ENCODE measurements around the gene ARL6IP4.

Gene ARL6IP4

GRCh38 chr12:122989874-122990419, 9.5 kb downstream of the ARL6IP4 start:
- no peak for DNase-seq (ENCODE audit: low read depth in 2 of 3, low spot score in 1 of 3)

DNA sequence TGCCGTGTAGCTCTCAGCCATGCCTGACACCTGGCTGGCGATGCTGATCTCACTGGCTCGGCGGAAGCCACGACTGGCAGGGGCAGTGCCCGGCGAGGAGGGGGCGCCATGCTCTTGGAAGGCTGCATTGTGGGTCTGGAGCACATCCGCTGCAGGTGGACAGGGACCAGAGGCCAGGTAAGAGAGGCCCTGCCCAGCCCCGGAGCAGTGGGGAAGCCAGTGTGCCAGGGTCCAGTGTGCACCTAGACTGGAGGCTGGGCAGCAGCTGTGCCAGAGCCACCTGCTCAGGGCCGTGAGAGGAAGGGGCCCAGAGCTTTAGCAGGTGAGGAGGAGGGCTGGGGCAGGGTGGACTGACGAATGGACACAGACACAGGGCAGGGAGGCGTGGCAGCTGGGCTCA, 10.1 kb downstream of the ARL6IP4 start:
- no peak for DNase-seq (ENCODE audit: low read depth in 2 of 3, low spot score in 1 of 3)

DNA sequence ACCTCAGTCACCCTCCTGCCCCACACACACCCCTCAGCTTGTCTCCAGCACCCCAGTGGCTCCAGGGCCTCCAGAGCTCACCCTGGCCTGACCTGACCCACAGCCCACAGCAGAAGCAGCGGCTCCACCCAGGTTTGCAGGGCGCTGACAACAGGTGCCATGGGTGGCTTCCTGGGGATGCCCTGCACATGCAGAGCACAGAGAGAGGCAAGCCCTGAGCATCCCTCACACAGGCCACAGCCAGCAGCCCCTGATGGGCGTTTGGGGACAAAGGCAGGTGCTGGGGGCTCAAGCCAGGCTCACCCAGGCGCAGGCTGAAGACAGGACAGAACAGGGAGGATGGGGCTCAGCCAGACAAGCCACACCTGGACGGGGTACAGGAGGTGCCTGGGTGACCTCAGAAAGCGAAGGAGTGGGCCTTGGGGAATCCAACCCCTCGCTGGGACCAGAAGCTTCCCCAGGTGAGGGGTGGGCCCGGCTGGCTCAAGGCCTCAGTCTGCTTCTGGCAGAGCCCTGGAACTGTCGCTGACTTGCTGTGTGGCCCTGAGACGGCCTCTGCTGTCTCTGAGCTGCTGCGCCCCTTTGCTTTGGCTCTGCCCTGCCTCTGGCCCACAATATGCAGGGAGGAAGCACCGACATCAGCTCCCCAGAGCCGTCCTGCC, 10.6 kb downstream of the ARL6IP4 start:
- no peak for DNase-seq (ENCODE audit: low read depth in 2 of 3, low spot score in 1 of 3)

GRCh38 chr12:122991623-122992275, 11.3 kb downstream of the ARL6IP4 start:
- DNase-seq (ENCODE audit: low read depth in 2 of 3, low spot score in 1 of 3) = no peak

- DNase-seq (ENCODE audit: low read depth in 2 of 3, low spot score in 1 of 3) = no peak
These were observed 11.9 kb downstream of the ARL6IP4 start for GRCh38 chr12:122992386-122992785.

GRCh38 chr12:122994140-122994675, 13.7 kb downstream of the ARL6IP4 start:
- no peak for DNase-seq (ENCODE audit: low read depth in 2 of 3, low spot score in 1 of 3)

GRCh38 chr12:122994781-122995502, 14.5 kb downstream of the ARL6IP4 start:
- no peak for DNase-seq (ENCODE audit: low read depth in 2 of 3, low spot score in 1 of 3)

DNA sequence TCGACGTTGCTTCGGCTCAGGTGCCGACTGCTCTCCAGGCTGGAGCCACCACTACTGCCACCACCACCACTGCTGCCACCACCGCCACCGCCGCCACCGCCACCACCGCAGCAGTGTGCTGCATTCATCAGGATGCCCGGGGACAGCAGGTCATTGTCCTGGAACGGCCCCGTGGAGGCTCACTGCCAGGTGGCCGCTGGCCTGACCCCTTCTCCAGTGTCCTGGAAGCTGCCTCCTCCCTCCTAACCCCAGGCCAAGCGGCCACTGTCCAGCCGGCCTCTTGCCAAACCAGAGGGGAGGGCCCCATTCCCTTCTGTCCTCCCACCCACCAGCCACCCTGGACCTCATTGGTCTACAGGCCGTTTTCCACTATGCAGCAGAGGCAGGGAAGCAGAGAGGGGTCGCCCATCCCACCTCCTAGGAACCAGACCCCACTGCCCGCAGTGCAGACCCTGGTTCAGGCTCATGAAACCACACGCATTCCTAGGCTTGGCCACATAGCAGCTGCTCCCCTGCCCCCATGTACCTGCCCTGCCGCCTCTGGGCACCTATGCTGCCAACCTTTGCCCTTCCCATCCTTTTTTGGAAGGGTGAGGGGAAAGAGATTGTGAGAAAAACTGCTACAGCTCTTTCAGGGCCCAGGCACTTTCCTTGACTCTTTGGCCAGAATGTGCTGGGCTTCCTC, 15.2 kb downstream of the ARL6IP4 start:
- no peak for DNase-seq (ENCODE audit: low read depth in 2 of 3, low spot score in 1 of 3)

- DNase-seq (ENCODE audit: low read depth in 2 of 3, low spot score in 1 of 3) = no peak
These were observed 15.7 kb downstream of the ARL6IP4 start for GRCh38 chr12:122996188-122996601.

GRCh38 chr12:122996621-122997342, 16.3 kb downstream of the ARL6IP4 start:
- DNase-seq (ENCODE audit: low read depth in 2 of 3, low spot score in 1 of 3) = no peak

DNA sequence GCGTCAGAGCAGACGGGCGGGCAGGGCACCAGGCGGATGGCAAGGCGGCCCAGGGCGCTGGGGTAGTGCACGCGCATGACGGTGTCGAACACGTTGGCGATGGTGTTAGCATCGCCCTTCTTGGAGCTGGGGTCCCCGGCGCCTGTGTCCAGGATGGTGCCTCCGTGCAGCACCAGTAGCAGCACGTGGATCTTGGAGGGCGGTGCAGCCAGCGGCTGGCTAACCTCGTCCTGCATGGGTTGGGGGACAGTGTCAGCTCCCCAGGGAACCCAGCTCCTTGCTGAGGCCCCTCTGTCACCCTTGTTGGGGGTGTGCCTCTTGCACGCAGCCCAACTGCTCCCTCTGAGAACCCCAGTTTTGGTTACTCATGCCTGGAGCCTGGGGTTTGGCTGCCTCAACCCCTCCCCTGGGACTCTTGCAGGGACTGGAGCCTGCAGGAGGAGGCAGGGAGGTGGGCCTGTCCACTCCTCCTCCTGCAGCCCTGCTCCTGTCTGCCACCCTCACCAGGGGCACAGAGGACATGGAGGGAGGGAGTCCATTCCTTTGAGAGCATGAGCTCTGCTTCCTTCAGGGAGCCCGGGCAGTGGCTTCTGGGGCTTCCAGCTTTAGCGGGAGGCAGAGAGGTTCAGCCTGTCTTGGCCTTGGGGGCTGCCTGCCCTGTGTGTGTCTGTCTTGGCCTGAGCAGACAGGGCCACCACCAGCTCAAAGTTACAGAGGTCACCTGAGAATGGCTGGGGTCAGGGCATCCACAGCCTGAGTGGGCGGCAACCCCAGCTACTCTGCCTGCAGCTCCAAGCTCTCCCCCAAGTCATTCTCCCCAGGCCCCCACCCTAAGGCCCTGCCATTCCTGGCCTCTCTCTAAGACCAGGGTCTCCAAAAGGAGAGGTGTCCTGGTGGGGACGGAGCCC, 17.1 kb downstream of the ARL6IP4 start:
- no peak for DNase-seq (ENCODE audit: low read depth in 2 of 3, low spot score in 1 of 3)

- no peak for DNase-seq (ENCODE audit: low read depth in 2 of 3, low spot score in 1 of 3)
These were observed 17.8 kb downstream of the ARL6IP4 start for GRCh38 chr12:122998316-122998715.

DNA sequence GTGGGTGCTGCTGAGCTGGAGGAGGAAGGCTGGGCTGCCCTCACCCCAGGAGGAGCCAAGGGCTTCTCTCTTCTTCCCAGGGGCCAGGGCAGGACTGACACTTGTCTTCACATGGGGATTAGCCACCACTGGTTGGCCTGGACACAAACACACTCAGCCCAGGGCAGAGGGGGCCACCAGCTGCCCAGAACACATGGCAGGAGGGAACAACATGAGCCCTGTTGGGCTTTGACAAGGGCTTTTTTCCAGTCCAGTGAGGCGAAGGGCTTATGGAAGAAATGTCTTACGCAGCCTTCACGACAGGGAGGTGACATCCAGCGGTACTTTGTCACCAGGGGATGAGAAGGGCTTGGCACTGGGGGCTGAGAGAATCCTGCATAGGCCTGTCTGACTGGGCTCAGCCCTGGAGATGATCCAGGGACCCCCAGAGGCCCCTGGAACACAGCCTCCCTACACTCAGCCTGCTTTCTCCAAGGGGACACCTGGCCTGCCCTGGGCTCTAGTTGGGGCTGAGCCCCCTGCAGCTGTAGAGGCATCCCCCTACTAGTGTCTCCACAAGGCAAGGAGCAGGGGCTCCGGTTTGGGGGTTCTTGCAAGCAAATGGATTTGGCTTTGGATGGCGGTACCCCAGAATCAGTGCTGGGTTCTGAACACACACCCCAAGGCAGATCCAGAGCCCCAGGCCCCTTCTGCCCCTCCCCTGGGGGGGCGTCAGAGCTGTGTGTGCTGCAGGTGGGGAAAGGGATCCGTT, 18.9 kb downstream of the ARL6IP4 start:
- no peak for DNase-seq (ENCODE audit: low read depth in 2 of 3, low spot score in 1 of 3)

GRCh38 chr12:122999986-123000420, 19.5 kb downstream of the ARL6IP4 start:
- DNase-seq (ENCODE audit: low read depth in 2 of 3, low spot score in 1 of 3) = no peak

- no peak for DNase-seq (ENCODE audit: low read depth in 2 of 3, low spot score in 1 of 3)
These were observed 20.1 kb downstream of the ARL6IP4 start for GRCh38 chr12:123000578-123000977.

DNA sequence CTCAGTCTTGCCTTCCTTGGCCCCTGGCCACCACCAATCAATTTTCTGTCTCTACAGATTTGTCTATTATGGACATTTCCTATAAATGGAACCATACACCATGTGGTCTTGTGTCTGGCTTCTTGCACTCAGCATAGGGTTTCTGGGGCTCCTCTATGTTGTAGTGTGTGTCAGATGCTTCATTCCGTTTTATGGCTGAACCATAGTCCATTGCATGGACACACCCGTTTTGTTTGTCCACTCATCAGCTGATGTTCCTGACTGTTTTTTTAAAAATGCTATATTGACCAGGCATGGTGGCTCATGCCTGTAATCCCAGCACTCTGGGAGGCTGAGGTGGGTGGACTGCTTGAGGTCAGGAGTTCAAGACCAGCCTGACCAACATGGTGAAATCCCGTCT, 21.0 kb downstream of the ARL6IP4 start:
- DNase-seq (ENCODE audit: low read depth in 2 of 3, low spot score in 1 of 3) = no peak

DNA sequence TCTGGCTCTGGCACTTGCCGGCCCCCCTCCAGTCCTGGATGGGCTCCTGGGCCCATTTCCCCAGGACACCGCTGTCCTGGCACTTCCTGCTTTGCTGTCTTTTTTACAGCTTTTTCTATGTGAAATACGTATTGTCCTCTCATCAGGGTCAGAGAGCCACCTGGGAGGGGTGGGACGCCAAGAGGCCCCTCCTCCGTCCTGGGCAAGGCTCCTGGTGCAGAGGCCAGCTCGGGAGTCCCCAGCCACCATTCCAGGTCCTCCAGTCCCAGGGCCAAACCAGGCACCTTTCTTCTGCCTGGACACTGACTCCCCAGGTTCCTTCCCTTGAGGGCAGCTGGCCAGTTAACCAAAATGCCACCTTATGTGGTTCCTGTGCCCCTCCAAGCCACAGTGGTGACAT, 22.8 kb downstream of the ARL6IP4 start:
- DNase-seq (ENCODE audit: low read depth in 2 of 3, low spot score in 1 of 3) = no peak

DNA sequence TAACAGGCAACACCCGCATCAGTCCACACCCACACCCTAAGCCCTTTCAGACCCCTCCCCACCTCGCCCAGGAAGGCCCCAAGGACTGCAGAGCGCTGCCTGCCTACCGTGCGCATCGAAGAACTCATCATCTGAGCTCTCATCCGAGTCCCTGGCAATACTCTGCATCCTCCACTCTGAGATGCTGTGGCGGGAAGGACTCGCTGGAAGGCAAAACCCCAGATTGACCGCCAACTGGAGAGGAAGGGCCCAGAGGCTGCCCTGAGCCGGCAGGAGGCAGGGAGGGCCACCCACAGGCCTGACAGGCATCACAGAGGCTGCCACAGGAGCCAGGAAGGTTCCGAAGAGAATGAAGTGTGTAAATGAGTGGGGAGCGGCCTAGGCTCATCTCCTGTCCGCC, 23.8 kb downstream of the ARL6IP4 start:
- no peak for DNase-seq (ENCODE audit: low read depth in 2 of 3, low spot score in 1 of 3)
